ENCODE measurements around the gene RNU1-2. TPM values are rescaled to one million over a fixed set of nuclear protein-coding genes. Genes with fewer than 3 reads are reported as not detected.
"Not testable (repeated sequence)": the region's sequence is repeated elsewhere in the genome, so short reads cannot be mapped to it uniquely, and the experiment has no call there.

RNU1-2 gene
- total RNA-seq, 1 donor from 2014 or later, result 5,262 TPM

GRCh38 chr1:16913833-16914662, 18.3 kb downstream of the RNU1-2 start:
- Histone ChIP-seq H3K36me3 (ENCODE audit: control insufficient read depth, insufficient read depth, low read length) (no peaks in the 10 kb centered on the region), H3K4me3 (ENCODE audit: low read depth, low read length) (peak overlapping the region; percentile 78), H3K27me3 (ENCODE audit: control insufficient read depth, insufficient read depth, low read length) (no peaks in the 10 kb centered on the region)
- FAIRE-seq (no peak), DNase-seq (ENCODE audit: low read depth) (peak; percentile 80)
- TF ChIP-seq, protein P1, sequence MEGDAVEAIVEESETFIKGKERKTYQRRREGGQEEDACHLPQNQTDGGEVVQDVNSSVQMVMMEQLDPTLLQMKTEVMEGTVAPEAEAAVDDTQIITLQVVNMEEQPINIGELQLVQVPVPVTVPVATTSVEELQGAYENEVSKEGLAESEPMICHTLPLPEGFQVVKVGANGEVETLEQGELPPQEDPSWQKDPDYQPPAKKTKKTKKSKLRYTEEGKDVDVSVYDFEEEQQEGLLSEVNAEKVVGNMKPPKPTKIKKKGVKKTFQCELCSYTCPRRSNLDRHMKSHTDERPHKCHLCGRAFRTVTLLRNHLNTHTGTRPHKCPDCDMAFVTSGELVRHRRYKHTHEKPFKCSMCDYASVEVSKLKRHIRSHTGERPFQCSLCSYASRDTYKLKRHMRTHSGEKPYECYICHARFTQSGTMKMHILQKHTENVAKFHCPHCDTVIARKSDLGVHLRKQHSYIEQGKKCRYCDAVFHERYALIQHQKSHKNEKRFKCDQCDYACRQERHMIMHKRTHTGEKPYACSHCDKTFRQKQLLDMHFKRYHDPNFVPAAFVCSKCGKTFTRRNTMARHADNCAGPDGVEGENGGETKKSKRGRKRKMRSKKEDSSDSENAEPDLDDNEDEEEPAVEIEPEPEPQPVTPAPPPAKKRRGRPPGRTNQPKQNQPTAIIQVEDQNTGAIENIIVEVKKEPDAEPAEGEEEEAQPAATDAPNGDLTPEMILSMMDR (IDR thresholded peaks at IDR 0.05; ENCODE audit: insufficient read depth, low read length, severe bottlenecking), result no peak

DNA sequence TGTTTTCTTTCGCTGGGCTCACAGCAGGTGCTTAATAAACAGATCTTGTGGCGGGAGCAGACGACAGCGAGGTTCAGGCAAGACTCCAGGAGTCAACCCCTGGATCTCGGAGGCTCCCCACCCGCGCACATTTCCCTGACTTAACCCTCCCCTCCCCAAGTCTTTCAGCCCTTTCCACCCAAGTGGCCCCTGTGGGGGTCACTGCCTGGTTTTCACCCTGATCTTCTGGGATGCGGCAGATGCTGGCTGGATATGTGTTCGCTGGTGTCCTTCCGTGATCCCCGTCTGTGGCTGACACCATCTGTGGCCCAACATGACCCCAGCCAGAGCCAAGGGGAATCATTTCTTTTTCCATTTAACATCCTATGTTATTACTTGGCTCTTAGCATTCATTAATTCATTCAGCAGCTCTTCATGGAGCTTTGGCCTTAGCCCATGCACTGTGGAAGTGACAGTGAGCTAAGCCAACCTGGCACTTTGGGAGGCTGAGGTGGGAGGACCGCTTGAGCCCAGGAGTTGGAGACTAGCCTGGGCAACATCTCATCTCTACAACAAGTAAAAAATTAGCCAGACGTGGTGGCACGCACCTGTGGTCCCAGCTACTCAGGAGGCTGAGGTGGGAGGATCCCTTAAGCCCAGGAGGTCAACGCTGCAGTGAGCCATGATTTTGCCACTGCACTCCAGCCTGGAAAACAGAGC, 19.3 kb downstream of the RNU1-2 start:
- H3K27me3 ChIP-seq (ENCODE audit: control insufficient read depth, insufficient read depth, low read length); H3K36me3 ChIP-seq (ENCODE audit: control insufficient read depth, insufficient read depth, low read length); DNase-seq (ENCODE audit: low read depth); FAIRE-seq: not testable (repeated sequence)
- peak overlapping the region; percentile 78 for H3K4me3 ChIP-seq (ENCODE audit: low read depth, low read length)

DNA sequence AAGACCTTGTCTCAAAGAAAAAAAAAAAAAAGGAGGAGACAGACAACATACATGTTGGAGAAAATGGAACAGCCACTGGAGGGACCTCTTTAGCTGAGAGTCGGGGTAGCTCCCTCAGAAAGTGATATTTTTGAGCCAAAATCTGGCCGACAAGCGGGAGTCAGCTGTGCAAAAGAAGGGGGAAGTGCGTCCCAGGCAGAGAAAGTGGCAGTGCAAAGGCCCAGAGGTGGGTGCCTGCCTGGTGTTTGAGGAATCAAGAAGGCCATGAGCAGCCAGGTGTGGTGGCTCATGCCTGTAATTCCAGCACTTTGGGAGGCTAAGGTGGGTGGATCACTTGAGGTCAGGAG, 19.8 kb downstream of the RNU1-2 start:
- Histone ChIP-seq H3K27me3 (ENCODE audit: control insufficient read depth, insufficient read depth, low read length) (no peaks in the 10 kb centered on the region), H3K36me3 (ENCODE audit: control insufficient read depth, insufficient read depth, low read length) (no peaks in the 10 kb centered on the region), H3K4me3 (ENCODE audit: low read depth, low read length) (no peak overlapping the region)
- DNase-seq (ENCODE audit: low read depth) (no peak), FAIRE-seq (no peak)
- TF ChIP-seq, protein P1 (IDR thresholded peaks at IDR 0.05; ENCODE audit: insufficient read depth, low read length, severe bottlenecking), result no peak

- H3K36me3 ChIP-seq (ENCODE audit: control insufficient read depth, insufficient read depth, low read length); H3K27me3 ChIP-seq (ENCODE audit: control insufficient read depth, insufficient read depth, low read length); FAIRE-seq; H3K4me3 ChIP-seq (ENCODE audit: low read depth, low read length); DNase-seq (ENCODE audit: low read depth): not testable (repeated sequence)
These were observed 20.5 kb downstream of the RNU1-2 start for GRCh38 chr1:16916036-16916880.

GRCh38 chr1:16918371-16918770, 22.6 kb downstream of the RNU1-2 start:
- FAIRE-seq, result no peak
- TF ChIP-seq, protein P1 (IDR thresholded peaks at IDR 0.05; ENCODE audit: insufficient read depth, low read length, severe bottlenecking), result no peak

DNA sequence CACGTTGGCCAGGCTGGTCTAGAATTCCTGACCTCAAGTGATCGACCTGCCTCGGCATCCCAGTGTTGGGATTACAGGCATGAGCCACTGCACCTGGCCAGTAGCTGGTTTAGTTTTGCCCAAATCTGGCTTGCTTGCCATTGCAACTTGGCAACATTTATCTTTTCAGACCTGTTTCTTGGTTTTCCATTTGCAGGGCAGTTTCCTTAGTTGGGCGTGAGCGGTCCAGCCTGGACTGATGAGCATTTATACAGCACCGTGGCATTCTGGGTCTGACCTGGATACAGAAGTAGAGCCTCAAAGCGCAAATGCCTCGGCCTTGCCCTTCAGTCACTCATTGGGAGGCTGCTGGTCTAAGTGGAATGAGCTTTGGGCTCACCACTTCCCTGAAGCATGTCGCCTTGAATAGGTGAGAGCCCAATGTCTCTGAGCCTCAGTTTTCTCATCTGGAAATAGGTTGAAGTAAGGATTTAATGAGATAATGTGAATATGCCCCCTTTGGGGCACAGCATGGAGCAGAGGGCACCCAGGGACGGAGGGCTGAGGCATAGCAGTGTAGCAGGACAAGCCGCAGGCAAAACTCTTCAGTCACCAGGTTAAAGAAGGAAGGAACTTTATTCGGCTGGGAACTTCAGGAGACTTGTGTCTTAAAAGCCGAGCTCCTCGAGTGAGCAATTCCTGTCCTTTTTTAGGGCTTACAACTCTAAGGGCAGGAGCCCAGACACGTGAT, 23.3 kb downstream of the RNU1-2 start:
- peak; percentile 98 for FAIRE-seq
- H3K4me3 ChIP-seq (ENCODE audit: low read depth, low read length); DNase-seq (ENCODE audit: low read depth); H3K36me3 ChIP-seq (ENCODE audit: control insufficient read depth, insufficient read depth, low read length); H3K27me3 ChIP-seq (ENCODE audit: control insufficient read depth, insufficient read depth, low read length): not testable (repeated sequence)

More at GRCh38 chr1:16918371-16918770, 22.6 kb downstream of the RNU1-2 start:
- no peaks in the 10 kb centered on the region for H3K36me3 ChIP-seq (ENCODE audit: control insufficient read depth, insufficient read depth, low read length)
- DNase-seq (ENCODE audit: low read depth), result no peak
- no peaks in the 10 kb centered on the region for H3K27me3 ChIP-seq (ENCODE audit: control insufficient read depth, insufficient read depth, low read length)
- H3K4me3 ChIP-seq (ENCODE audit: low read depth, low read length), result no peak overlapping the region

All from bronchial epithelial cell (primary cell).